Muscle layer of duodenum (tissue), 2 donors: Measurements from ENCODE around the gene SCGB3A2.
"Not testable (repeated sequence)": the region's sequence is repeated elsewhere in the genome, so short reads cannot be mapped to it uniquely, and the experiment has no call there.

Source experiments
- H3K27ac ChIP-seq: one replicate; pipeline ENCODE4 v1.7.0; 2013; ENCODE audit warnings: mild to moderate bottlenecking, low read length
- H3K27me3 ChIP-seq: one replicate; pipeline ENCODE4 v1.7.0; 2013; ENCODE audit warnings: low read depth, mild to moderate bottlenecking, control low read depth, low read length
- H3K36me3 ChIP-seq, 2 donors: one replicate each; pipeline ENCODE4 v1.7.0; 2013; ENCODE audit warnings: low read length in 2 of 2, control low read depth in 1 of 2, mild to moderate bottlenecking in 1 of 2; ENCODE audit not compliant: insufficient read depth in 2 of 2, control insufficient read depth in 1 of 2
- H3K4me1 ChIP-seq, 2 donors: one replicate each; pipeline ENCODE4 v1.7.0; 2013; ENCODE audit warnings: low read length in 2 of 2, mild to moderate bottlenecking in 2 of 2, control low read depth in 1 of 2, moderate library complexity in 1 of 2; ENCODE audit not compliant: insufficient read depth in 2 of 2, control insufficient read depth in 1 of 2
- H3K4me3 ChIP-seq, 2 donors: one replicate each; pipeline ENCODE4 v1.7.0; 2013; ENCODE audit warnings: low read length in 2 of 2, low read depth in 1 of 2, mild to moderate bottlenecking in 1 of 2
- H3K9me3 ChIP-seq, 2 donors: one replicate each; pipeline ENCODE4 v1.7.0; 2013; ENCODE audit warnings: low read length in 2 of 2, control low read depth in 1 of 2, mild to moderate bottlenecking in 1 of 2; ENCODE audit not compliant: control insufficient read depth in 1 of 2
- donor health status: healthy.

SCGB3A2 gene

GRCh38 chr5:147869112-147869511, 9.4 kb upstream of the SCGB3A2 start:
- no peaks in the 10 kb centered on the region for H3K27me3 ChIP-seq
- H3K4me1 ChIP-seq = peaks cover 0 to 2% of the 10 kb centered on the region in 2 donors
- H3K9me3 ChIP-seq = no peaks in the 10 kb centered on the region

GRCh38 chr5:147869892-147870291, 8.6 kb upstream of the SCGB3A2 start:
- not testable (repeated sequence) for H3K4me3 ChIP-seq, H3K36me3 ChIP-seq, H3K27ac ChIP-seq, H3K9me3 ChIP-seq, H3K4me1 ChIP-seq, H3K27me3 ChIP-seq

More at GRCh38 chr5:147869112-147869511, 9.4 kb upstream of the SCGB3A2 start:
- H3K36me3 ChIP-seq = no peaks in the 10 kb centered on the region
- no peak overlapping the region for H3K27ac ChIP-seq
- H3K4me3 ChIP-seq = no peak overlapping the region

GRCh38 chr5:147871980-147872549, 6.4 kb upstream of the SCGB3A2 start:
- H3K4me1 ChIP-seq, H3K4me3 ChIP-seq, H3K36me3 ChIP-seq, H3K27me3 ChIP-seq, H3K27ac ChIP-seq, H3K9me3 ChIP-seq: not testable (repeated sequence)

GRCh38 chr5:147872744-147873435, 5.6 kb upstream of the SCGB3A2 start:
- not testable (repeated sequence) for H3K27ac ChIP-seq, H3K4me3 ChIP-seq, H3K9me3 ChIP-seq, H3K4me1 ChIP-seq, H3K36me3 ChIP-seq, H3K27me3 ChIP-seq

GRCh38 chr5:147874118-147874875, 4.2 kb upstream of the SCGB3A2 start:
- H3K27ac ChIP-seq, H3K4me3 ChIP-seq, H3K4me1 ChIP-seq, H3K9me3 ChIP-seq, H3K36me3 ChIP-seq, H3K27me3 ChIP-seq: not testable (repeated sequence)

GRCh38 chr5:147874910-147875367, 3.6 kb upstream of the SCGB3A2 start:
- H3K27ac ChIP-seq = no peak overlapping the region
- H3K27me3 ChIP-seq = no peaks in the 10 kb centered on the region
- H3K4me3 ChIP-seq = no peak overlapping the region
- no peaks in the 10 kb centered on the region for H3K36me3 ChIP-seq
- H3K9me3 ChIP-seq = no peaks in the 10 kb centered on the region
- H3K4me1 ChIP-seq = no peaks in the 10 kb centered on the region

GRCh38 chr5:147876141-147876540, 2.4 kb upstream of the SCGB3A2 start:
- no peaks in the 10 kb centered on the region for H3K9me3 ChIP-seq
- H3K36me3 ChIP-seq = no peaks in the 10 kb centered on the region
- no peaks in the 10 kb centered on the region for H3K27me3 ChIP-seq
- H3K27ac ChIP-seq = no peak overlapping the region
- no peak overlapping the region for H3K4me3 ChIP-seq
- H3K4me1 ChIP-seq = no peaks in the 10 kb centered on the region

GRCh38 chr5:147876626-147877025, 1.9 kb upstream of the SCGB3A2 start:
- H3K36me3 ChIP-seq = no peaks in the 10 kb centered on the region
- H3K9me3 ChIP-seq = no peaks in the 10 kb centered on the region
- H3K27ac ChIP-seq = no peak overlapping the region
- no peak overlapping the region for H3K4me3 ChIP-seq
- H3K27me3 ChIP-seq = no peaks in the 10 kb centered on the region
- no peaks in the 10 kb centered on the region for H3K4me1 ChIP-seq

- Histone ChIP-seq H3K27ac (no peak overlapping the region), H3K27me3 (no peaks in the 10 kb centered on the region), H3K36me3 (no peaks in the 10 kb centered on the region), H3K4me3 (no peak overlapping the region), H3K4me1 (no peaks in the 10 kb centered on the region), H3K9me3 (no peaks in the 10 kb centered on the region)
These were observed 1.3 kb downstream of the SCGB3A2 start for GRCh38 chr5:147879784-147880183.

- Histone ChIP-seq H3K9me3 (no peaks in the 10 kb centered on the region), H3K36me3 (no peaks in the 10 kb centered on the region), H3K4me3 (no peak overlapping the region), H3K27me3 (no peaks in the 10 kb centered on the region), H3K4me1 (no peaks in the 10 kb centered on the region), H3K27ac (no peak overlapping the region)
These were observed 2.0 kb downstream of the SCGB3A2 start for GRCh38 chr5:147880487-147880886.

- H3K27ac ChIP-seq = no peak overlapping the region
- H3K27me3 ChIP-seq = no peaks in the 10 kb centered on the region
- no peaks in the 10 kb centered on the region for H3K36me3 ChIP-seq
- H3K9me3 ChIP-seq = no peaks in the 10 kb centered on the region
- no peaks in the 10 kb centered on the region for H3K4me1 ChIP-seq
- H3K4me3 ChIP-seq = no peak overlapping the region
These were observed 4.2 kb downstream of the SCGB3A2 start for GRCh38 chr5:147882586-147883313.
